ENCODE measurements around the gene CDK5RAP2.
A peak's percentile ranks its signal among the peaks of the same experiment; 100 is the strongest.
"Not testable (repeated sequence)": the region's sequence is repeated elsewhere in the genome, so short reads cannot be mapped to it uniquely, and the experiment has no call there.

CDK5RAP2 gene

DNA sequence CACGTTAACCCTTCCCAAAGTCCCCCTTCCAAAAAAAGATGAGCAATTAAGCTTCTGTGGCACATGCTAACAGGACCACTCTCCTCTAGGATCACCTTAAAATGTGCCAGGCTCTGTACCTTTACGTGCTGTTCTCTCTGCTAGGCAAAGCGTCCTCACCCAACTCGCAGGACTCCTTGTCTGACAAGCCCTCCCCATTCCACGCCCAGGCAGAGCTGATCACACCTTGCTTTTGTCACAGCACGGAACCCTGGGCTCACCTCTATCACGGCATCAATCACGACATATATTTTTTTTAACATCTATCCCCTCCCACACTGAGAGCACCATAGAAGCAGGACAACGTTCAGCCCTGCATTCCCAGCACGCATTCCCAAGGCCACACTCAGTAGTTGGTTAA is 47.1 kb downstream of the CDK5RAP2 start:
- Histone ChIP-seq H4K20me1 (ENCODE audit: insufficient read depth, low read length) (peaks cover 5% of the 10 kb centered on the region; the same call in 1 of the 2 replicates), H3K4me2 (ENCODE audit: insufficient read depth, low read length) (no peak overlapping the region), H3K9me3 (ENCODE audit: insufficient read depth, low read length, severe bottlenecking) (no peaks in the 10 kb centered on the region), H2AFZ (ENCODE audit: low read depth, low read length) (no peak overlapping the region), H3K36me3 (ENCODE audit: insufficient read depth, low read length) (peaks cover 91% of the 10 kb centered on the region), H3K79me2 (ENCODE audit: insufficient read depth, low read length) (no peaks in the 10 kb centered on the region), H3K27ac (ENCODE audit: low read length) (no peak overlapping the region), H3K4me1 (ENCODE audit: insufficient read depth, low read length) (no peaks in the 10 kb centered on the region), H3K9ac (ENCODE audit: low read depth, low read length) (no peak overlapping the region), H3K4me3 (ENCODE audit: low read depth in 1 of 2, low read length in 2 of 2) (no peak overlapping the region), H3K27me3 (ENCODE audit: insufficient read depth, low read length, poor library complexity) (no peaks in the 10 kb centered on the region)
- no peak for ATAC-seq (ENCODE audit: insufficient read depth, low read depth)
- TF ChIP-seq EZH2 (IDR thresholded peaks at IDR 0.05; ENCODE audit: borderline replicate concordance, low read depth, low read length, severe bottlenecking), result no peak
- TF ChIP-seq, protein P1, sequence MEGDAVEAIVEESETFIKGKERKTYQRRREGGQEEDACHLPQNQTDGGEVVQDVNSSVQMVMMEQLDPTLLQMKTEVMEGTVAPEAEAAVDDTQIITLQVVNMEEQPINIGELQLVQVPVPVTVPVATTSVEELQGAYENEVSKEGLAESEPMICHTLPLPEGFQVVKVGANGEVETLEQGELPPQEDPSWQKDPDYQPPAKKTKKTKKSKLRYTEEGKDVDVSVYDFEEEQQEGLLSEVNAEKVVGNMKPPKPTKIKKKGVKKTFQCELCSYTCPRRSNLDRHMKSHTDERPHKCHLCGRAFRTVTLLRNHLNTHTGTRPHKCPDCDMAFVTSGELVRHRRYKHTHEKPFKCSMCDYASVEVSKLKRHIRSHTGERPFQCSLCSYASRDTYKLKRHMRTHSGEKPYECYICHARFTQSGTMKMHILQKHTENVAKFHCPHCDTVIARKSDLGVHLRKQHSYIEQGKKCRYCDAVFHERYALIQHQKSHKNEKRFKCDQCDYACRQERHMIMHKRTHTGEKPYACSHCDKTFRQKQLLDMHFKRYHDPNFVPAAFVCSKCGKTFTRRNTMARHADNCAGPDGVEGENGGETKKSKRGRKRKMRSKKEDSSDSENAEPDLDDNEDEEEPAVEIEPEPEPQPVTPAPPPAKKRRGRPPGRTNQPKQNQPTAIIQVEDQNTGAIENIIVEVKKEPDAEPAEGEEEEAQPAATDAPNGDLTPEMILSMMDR (IDR thresholded peaks at IDR 0.05; ENCODE audit: borderline replicate concordance, extremely low read depth, low read length, poor library complexity, severe bottlenecking), result no peak
- no peak for DNase-seq

DNA sequence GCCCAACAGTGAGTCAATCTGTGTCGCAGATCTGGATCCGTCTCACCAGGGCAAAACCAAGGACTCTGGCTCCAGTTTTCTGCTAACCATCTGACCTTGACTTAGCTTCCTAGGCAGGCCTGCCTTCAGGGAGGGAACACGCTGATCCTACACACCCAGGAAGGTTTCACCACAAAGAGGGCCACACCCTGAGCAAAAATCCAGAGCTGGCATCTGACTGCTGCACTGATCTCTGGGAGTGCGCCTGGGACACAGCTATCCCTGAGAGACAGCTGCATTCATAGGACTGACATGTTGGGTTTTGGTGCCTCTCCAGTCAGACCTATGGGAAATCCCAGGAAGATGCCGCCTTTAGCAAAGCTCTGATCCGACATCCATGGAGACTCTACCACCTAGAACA is 47.5 kb downstream of the CDK5RAP2 start:
- DNase-seq (no peak), ATAC-seq (ENCODE audit: insufficient read depth, low read depth) (no peak)
- no peaks in the 10 kb centered on the region for H3K79me2 ChIP-seq (ENCODE audit: insufficient read depth, low read length)
- no peaks in the 10 kb centered on the region for H3K9me3 ChIP-seq (ENCODE audit: insufficient read depth, low read length, severe bottlenecking)
- no peak overlapping the region for H3K4me2 ChIP-seq (ENCODE audit: insufficient read depth, low read length)
- TF ChIP-seq, protein P1 (IDR thresholded peaks at IDR 0.05; ENCODE audit: borderline replicate concordance, extremely low read depth, low read length, poor library complexity, severe bottlenecking), result no peak
- TF ChIP-seq EZH2 (IDR thresholded peaks at IDR 0.05; ENCODE audit: borderline replicate concordance, low read depth, low read length, severe bottlenecking), result no peak
- peaks cover 91% of the 10 kb centered on the region for H3K36me3 ChIP-seq (ENCODE audit: insufficient read depth, low read length)
- H2AFZ ChIP-seq (ENCODE audit: low read depth, low read length), result no peak overlapping the region
- H3K4me1 ChIP-seq (ENCODE audit: insufficient read depth, low read length), result no peaks in the 10 kb centered on the region
- H4K20me1 ChIP-seq (ENCODE audit: insufficient read depth, low read length), result peaks cover 5% of the 10 kb centered on the region; the same call in 1 of the 2 replicates
- H3K27ac ChIP-seq (ENCODE audit: low read length), result no peak overlapping the region
- no peak overlapping the region for H3K9ac ChIP-seq (ENCODE audit: low read depth, low read length)
- no peak overlapping the region for H3K4me3 ChIP-seq (ENCODE audit: low read depth in 1 of 2, low read length in 2 of 2)
- no peaks in the 10 kb centered on the region for H3K27me3 ChIP-seq (ENCODE audit: insufficient read depth, low read length, poor library complexity)

DNA sequence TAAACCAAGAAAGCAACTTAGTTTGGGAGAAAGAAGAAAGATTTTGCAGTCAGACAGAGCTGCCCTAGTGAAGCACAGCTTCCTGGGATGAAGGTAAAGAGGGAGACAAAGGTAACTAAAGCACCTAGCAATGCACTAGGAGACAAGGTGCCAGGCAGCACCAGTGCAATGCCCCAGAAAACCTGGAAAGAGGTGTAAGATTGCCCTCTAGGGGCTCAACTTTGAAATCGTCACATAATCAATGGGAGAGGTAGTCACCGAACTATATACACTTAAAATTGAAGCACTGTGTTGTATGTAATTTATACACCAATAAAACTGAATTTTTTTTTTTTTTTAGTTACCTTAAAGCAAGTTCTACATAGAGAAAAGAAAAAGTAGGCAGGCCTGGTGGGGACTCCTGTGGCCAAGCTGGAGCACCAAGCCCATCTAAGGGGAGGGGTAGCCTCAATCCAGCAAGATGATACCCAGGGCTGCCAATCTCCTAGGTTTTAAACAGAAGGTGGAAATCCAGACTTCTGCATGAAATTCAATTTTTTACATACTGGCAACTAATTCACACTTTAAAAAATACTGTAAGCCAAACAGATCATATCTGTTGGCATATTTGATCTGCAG is 48.2 kb downstream of the CDK5RAP2 start:
- H4K20me1 ChIP-seq (ENCODE audit: insufficient read depth, low read length), result no peaks in the 10 kb centered on the region; the same call in 1 of the 2 replicates
- no peak overlapping the region for H3K4me3 ChIP-seq (ENCODE audit: low read depth in 1 of 2, low read length in 2 of 2)
- TF ChIP-seq EZH2 (IDR thresholded peaks at IDR 0.05; ENCODE audit: borderline replicate concordance, low read depth, low read length, severe bottlenecking), result no peak
- TF ChIP-seq, protein P1 (IDR thresholded peaks at IDR 0.05; ENCODE audit: borderline replicate concordance, extremely low read depth, low read length, poor library complexity, severe bottlenecking), result peak; percentile 49
- H2AFZ ChIP-seq (ENCODE audit: low read depth, low read length), result no peak overlapping the region
- H3K4me1 ChIP-seq (ENCODE audit: insufficient read depth, low read length), result no peaks in the 10 kb centered on the region
- ATAC-seq (ENCODE audit: insufficient read depth, low read depth), result peak; percentile 78
- no peak overlapping the region for H3K4me2 ChIP-seq (ENCODE audit: insufficient read depth, low read length)
- H3K27me3 ChIP-seq (ENCODE audit: insufficient read depth, low read length, poor library complexity), result no peaks in the 10 kb centered on the region
- no peak overlapping the region for H3K27ac ChIP-seq (ENCODE audit: low read length)
- H3K79me2 ChIP-seq (ENCODE audit: insufficient read depth, low read length), result no peaks in the 10 kb centered on the region
- peaks cover 89% of the 10 kb centered on the region for H3K36me3 ChIP-seq (ENCODE audit: insufficient read depth, low read length)
- peak; percentile 16 for DNase-seq
- H3K9ac ChIP-seq (ENCODE audit: low read depth, low read length), result no peak overlapping the region
- H3K9me3 ChIP-seq (ENCODE audit: insufficient read depth, low read length, severe bottlenecking), result no peaks in the 10 kb centered on the region

DNA sequence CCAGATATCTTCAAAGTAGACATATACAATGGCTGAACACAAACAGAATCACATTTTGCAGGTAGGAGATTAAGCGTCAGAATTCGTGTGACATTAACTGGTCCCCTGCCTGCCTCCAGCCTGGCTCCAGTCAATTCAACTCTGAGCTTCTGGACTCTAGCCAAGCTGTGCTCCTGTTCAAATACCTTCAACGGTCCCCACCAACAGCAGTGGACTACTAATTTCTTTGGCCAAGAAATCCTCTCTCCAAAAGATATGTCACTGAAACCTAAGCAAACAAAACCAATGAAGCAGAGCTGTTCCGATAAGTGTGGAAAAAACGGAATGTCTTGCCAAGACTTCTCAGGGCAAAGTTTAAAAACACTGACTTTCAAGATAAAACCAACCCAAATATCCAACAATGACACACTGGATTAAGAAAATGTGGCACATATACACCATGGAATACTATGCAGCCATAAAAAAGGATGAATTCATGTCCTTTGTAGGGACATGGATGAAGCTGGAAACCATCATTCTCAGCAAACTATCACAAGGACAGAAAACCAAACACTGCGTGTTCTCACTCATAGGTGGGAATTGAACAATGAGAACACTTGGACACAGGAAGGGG is 49.6 kb downstream of the CDK5RAP2 start:
- not testable (repeated sequence) for H3K27ac ChIP-seq (ENCODE audit: low read length); H3K27me3 ChIP-seq (ENCODE audit: insufficient read depth, low read length, poor library complexity); H3K9me3 ChIP-seq (ENCODE audit: insufficient read depth, low read length, severe bottlenecking); H3K4me1 ChIP-seq (ENCODE audit: insufficient read depth, low read length); H3K79me2 ChIP-seq (ENCODE audit: insufficient read depth, low read length); H3K9ac ChIP-seq (ENCODE audit: low read depth, low read length); H3K4me2 ChIP-seq (ENCODE audit: insufficient read depth, low read length); H2AFZ ChIP-seq (ENCODE audit: low read depth, low read length); H4K20me1 ChIP-seq (ENCODE audit: insufficient read depth, low read length); DNase-seq; ATAC-seq (ENCODE audit: insufficient read depth, low read depth); H3K4me3 ChIP-seq (ENCODE audit: low read depth in 1 of 2, low read length in 2 of 2)
- peaks cover 89% of the 10 kb centered on the region for H3K36me3 ChIP-seq (ENCODE audit: insufficient read depth, low read length)
